ENCODE results near the gene BARX1. TPM values are rescaled to one million over a fixed set of nuclear protein-coding genes. Genes with fewer than 3 reads are reported as not detected.

The BARX1 gene
- total and polyA plus RNA-seq, 9 of the 15 experiments (the other 6 are each of a cell fraction or from before 2014, with no cell fraction given): 0.11 to 0.14 TPM; not detected in 7

DNA sequence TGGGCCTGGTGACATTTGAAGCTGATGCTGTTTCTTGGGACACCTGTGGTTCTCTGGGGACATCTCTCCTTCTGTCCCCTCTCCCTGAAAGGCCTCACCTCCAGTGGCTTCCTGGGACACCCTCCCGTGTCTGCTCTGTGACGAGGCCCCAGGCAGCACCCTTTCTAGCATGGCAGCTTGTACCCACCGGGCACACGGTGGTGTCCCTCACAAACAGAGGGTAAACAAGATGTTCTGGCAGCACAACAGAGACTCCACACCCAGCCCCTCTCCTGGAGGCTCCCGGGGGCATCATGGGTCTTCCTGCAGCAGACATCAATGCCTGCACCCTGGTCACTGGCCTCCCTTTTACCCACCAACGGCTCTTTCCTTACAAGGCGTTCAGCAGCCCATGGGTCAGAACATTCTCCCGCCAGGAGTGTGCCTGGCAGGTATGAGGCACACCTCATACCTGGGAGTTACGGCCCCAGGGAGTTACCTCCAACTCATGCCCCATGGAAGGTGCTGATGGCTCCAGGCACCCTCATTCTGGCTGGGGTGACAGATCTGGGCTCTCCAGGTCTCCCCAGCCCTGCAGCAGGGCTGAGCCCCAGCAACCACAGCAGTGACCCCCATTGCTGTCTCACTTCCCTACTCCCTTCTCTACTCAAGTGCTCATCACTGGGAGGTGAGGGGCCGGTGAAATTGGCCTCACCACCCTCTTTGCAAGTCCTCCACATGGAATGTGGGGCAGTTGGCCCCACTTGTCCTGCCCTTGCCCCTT, 51.1 kb downstream of the BARX1 start (continued):
- TF ChIP-seq, protein P1, sequence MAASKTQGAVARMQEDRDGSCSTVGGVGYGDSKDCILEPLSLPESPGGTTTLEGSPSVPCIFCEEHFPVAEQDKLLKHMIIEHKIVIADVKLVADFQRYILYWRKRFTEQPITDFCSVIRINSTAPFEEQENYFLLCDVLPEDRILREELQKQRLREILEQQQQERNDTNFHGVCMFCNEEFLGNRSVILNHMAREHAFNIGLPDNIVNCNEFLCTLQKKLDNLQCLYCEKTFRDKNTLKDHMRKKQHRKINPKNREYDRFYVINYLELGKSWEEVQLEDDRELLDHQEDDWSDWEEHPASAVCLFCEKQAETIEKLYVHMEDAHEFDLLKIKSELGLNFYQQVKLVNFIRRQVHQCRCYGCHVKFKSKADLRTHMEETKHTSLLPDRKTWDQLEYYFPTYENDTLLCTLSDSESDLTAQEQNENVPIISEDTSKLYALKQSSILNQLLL (CRISPR knock-in tag; IDR thresholded peaks at IDR 0.05; ENCODE audit: borderline replicate concordance): no peak
- TF ChIP-seq ZNF707 (CRISPR knock-in tag; conservative IDR thresholded peaks at IDR 0.05) (no peak), ZNF717 (CRISPR knock-in tag; IDR thresholded peaks at IDR 0.05) (no peak), KAT2B (IDR thresholded peaks at IDR 0.05; ENCODE audit: low read depth, low read length) (no peak)
- TF ChIP-seq, protein P2, sequence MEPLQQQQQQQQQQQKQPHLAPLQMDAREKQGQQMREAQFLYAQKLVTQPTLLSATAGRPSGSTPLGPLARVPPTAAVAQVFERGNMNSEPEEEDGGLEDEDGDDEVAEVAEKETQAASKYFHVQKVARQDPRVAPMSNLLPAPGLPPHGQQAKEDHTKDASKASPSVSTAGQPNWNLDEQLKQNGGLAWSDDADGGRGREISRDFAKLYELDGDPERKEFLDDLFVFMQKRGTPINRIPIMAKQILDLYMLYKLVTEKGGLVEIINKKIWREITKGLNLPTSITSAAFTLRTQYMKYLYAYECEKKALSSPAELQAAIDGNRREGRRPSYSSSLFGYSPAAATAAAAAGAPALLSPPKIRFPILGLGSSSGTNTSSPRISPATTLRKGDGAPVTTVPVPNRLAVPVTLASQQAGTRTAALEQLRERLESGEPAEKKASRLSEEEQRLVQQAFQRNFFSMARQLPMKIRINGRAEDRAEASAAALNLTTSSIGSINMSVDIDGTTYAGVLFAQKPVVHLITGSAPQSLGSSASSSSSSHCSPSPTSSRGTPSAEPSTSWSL (CRISPR knock-in tag; IDR thresholded peaks at IDR 0.05; ENCODE audit: borderline replicate concordance): no peak
